CD4-positive, alpha-beta T cell treated with Interleukin-6 for 4 hours (primary cell): ENCODE results near the gene TSPEAR.

ENCODE experiments used
- DNase-seq: peaks from one replicate; pipeline ENCODE4 v3.0.0-alpha.2; 2020; ENCODE audit warnings: mixed read lengths

TSPEAR gene

GRCh38 chr21:44456214-44456914 lies 255.0 kb downstream of the TSPEAR start:
- DNase-seq: no peak

- peak; percentile 38 for DNase-seq
Measured at GRCh38 chr21:44455524-44456213, 255.7 kb downstream of the TSPEAR start.

GRCh38 chr21:44454747-44455523 lies 256.4 kb downstream of the TSPEAR start, which contains the start of gene LRRC3:
Gene LRRC3 (plus strand): TSS chr21:44455510. CDS start chr21:44456645, 1,135 bp downstream.
- DNase-seq: peak; percentile 90

- DNase-seq: no peak
Measured at GRCh38 chr21:44454058-44454457, 257.3 kb downstream of the TSPEAR start.

GRCh38 chr21:44453120-44453519 lies 258.3 kb downstream of the TSPEAR start:
- DNase-seq: no peak

GRCh38 chr21:44450999-44451398 lies 260.4 kb downstream of the TSPEAR start:
- no peak for DNase-seq

- no peak for DNase-seq
Measured at GRCh38 chr21:44450402-44450801, 261.0 kb downstream of the TSPEAR start.

GRCh38 chr21:44449473-44450363 lies 261.7 kb downstream of the TSPEAR start:
- DNase-seq: no peak

- no peak for DNase-seq
Measured at GRCh38 chr21:44448651-44449131, 262.7 kb downstream of the TSPEAR start.
